Upper lobe of right lung (tissue), 1 donor: ENCODE measurements around the gene PLXND1. TPM values are rescaled to one million over a fixed set of nuclear protein-coding genes. Genes with fewer than 3 reads are reported as not detected.
A peak's percentile ranks its signal among the peaks of the same experiment; 100 is the strongest.

Source experiments
- ATAC-seq: fragments of 200-7000 bp; cut with Tn5 transposase; one replicate; pipeline ENCODE4 v1.9.1; 2020; ENCODE audit warnings: mild to moderate bottlenecking, moderate library complexity
- DNase-seq: peaks from one replicate; pipeline ENCODE4 v3.0.0-alpha.2; 2020
- H3K27ac ChIP-seq: fragments of 200-600 bp; one replicate; pipeline ENCODE4 v1.8.0; 2022
- H3K27me3 ChIP-seq: fragments of 200-600 bp; one replicate; pipeline ENCODE4 v1.8.0; 2022; ENCODE audit warnings: mild to moderate bottlenecking
- H3K36me3 ChIP-seq: fragments of 200-600 bp; one replicate; pipeline ENCODE4 v1.8.0; 2022
- H3K4me1 ChIP-seq: fragments of 200-600 bp; one replicate; pipeline ENCODE4 v1.8.0; 2022
- H3K4me3 ChIP-seq: fragments of 200-600 bp; one replicate; pipeline ENCODE4 v1.8.0; 2022; ENCODE audit warnings: mild to moderate bottlenecking
- H3K9me3 ChIP-seq: fragments of 200-600 bp; one replicate; pipeline ENCODE4 v1.8.0; 2022
- intact Hi-C: fragments of 100-400 bp; cut with DNase I; formaldehyde crosslinking; loops from one replicate; pipeline ENCODE4 v1.11.0; 2022
- total RNA-seq: library from RNA; stranded (reverse); fragmentation: NEBNext Ultra II Directional; extraction: Animal tissue kit (Norgen Biotek cat#: 25700); gene quantifications from one replicate; pipeline ENCODE4 v1.2.1, GENCODE V29; 2021
- TF ChIP-seq, protein P1 (sequence below): fragments of 200-600 bp; IDR thresholded peaks from one replicate; pipeline ENCODE4 v1.8.0; 2022; ENCODE audit warnings: antibody characterized with exemption
- donor health status: DM: no; HTN: yes; CAD: no; lungs with severe emphysema.

Gene PLXND1
- total RNA-seq, 1 donor from 2014 or later: 284 TPM

DNA sequence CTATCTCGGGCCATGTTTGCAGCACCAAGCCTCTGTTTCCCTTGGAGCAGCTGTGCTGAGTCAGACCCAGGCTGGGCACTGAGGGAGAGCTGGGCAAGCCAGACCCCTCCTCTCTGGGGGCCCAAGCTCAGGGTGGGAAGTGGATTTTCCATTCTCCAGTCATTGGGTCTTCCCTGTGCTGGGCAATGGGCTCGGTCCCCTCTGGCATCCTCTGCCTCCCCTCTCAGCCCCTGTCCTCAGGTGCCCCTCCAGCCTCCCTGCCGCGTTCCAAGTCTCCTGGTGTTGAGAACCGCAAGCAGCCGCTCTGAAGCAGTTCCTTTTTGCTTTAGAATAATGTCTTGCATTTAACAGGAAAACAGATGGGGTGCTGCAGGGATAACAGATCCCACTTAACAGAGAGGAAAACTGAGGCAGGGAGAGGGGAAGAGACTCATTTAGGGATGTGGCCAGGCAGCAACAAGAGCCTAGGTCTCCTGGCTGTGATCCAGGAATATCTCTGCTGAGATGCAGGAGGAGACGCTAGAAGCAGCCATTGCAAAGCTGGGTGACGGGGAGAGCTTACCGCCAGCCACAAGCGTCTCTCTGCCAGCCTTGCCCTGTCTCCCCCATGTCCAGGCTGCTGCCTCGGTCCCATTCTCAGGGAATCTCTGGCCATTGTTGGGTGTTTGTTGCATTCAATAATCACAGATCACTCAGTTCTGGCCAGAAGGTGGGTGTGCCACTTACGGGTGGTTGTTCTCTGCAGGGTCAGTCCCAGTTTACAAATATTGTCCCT lies 76.9 kb downstream of the PLXND1 start:
- ATAC-seq: no peak
- no peaks in the 10 kb centered on the region for H3K27me3 ChIP-seq
- H3K9me3 ChIP-seq: no peaks in the 10 kb centered on the region
- intact Hi-C loops: no loop called here
- no peak overlapping the region for H3K27ac ChIP-seq
- no peaks in the 10 kb centered on the region for H3K36me3 ChIP-seq
- H3K4me3 ChIP-seq: no peak overlapping the region
- no peak for DNase-seq
- TF ChIP-seq, protein P1, sequence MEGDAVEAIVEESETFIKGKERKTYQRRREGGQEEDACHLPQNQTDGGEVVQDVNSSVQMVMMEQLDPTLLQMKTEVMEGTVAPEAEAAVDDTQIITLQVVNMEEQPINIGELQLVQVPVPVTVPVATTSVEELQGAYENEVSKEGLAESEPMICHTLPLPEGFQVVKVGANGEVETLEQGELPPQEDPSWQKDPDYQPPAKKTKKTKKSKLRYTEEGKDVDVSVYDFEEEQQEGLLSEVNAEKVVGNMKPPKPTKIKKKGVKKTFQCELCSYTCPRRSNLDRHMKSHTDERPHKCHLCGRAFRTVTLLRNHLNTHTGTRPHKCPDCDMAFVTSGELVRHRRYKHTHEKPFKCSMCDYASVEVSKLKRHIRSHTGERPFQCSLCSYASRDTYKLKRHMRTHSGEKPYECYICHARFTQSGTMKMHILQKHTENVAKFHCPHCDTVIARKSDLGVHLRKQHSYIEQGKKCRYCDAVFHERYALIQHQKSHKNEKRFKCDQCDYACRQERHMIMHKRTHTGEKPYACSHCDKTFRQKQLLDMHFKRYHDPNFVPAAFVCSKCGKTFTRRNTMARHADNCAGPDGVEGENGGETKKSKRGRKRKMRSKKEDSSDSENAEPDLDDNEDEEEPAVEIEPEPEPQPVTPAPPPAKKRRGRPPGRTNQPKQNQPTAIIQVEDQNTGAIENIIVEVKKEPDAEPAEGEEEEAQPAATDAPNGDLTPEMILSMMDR: no peak
- no peaks in the 10 kb centered on the region for H3K4me1 ChIP-seq

DNA sequence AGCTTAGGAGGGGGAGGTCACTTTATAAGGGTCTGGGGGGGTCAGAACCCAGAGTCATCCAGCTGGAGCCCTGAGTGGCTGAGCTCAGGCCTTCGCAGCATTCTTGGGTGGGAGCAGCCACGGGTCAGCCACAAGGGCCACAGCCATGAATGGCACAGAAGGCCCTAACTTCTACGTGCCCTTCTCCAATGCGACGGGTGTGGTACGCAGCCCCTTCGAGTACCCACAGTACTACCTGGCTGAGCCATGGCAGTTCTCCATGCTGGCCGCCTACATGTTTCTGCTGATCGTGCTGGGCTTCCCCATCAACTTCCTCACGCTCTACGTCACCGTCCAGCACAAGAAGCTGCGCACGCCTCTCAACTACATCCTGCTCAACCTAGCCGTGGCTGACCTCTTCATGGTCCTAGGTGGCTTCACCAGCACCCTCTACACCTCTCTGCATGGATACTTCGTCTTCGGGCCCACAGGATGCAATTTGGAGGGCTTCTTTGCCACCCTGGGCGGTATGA lies 77.8 kb downstream of the PLXND1 start, which contains the start of gene RHO:
Gene RHO, plus strand, starts transcription at position 51 of the 512 bp plus-strand sequence. Its CDS starts 95 bp downstream, at position 146.
- no peak within 1 kb of the TSS for H3K27ac ChIP-seq
- no peak within 1 kb of the TSS for H3K4me3 ChIP-seq
- H3K9me3 ChIP-seq: no peaks in the 10 kb centered on the region
- DNase-seq: no peak
- H3K4me1 ChIP-seq: no peaks in the 10 kb centered on the region
- TF ChIP-seq, protein P1: no peak
- ATAC-seq: no peak
- intact Hi-C loops: no loop called here
- no peaks in the 10 kb centered on the region for H3K27me3 ChIP-seq
- no peaks in the 10 kb centered on the region for H3K36me3 ChIP-seq

DNA sequence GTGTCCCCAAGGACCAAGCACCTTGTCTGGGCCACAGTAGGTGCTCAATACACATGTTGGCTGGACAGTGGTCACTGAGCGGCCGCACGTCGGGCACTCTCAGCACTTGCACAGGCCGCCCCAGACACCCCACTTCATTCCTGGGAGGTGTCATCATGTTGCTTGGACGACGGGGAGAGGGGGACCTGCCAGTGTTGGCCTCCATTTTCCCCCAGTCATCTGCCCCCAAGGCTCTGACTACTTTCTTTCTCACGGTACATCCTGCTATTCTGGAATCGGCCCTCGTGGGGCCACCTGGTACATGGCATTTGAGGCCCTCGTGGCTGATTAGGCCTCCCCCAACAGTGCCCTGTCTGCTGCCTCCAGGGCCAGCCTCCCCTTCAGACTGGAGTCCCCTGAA lies 79.2 kb downstream of the PLXND1 start:
- no peaks in the 10 kb centered on the region for H3K27me3 ChIP-seq
- H3K4me1 ChIP-seq: no peaks in the 10 kb centered on the region
- H3K27ac ChIP-seq: no peak overlapping the region
- DNase-seq: no peak
- intact Hi-C loops: no loop called here
- H3K36me3 ChIP-seq: no peaks in the 10 kb centered on the region
- no peaks in the 10 kb centered on the region for H3K9me3 ChIP-seq
- TF ChIP-seq, protein P1: no peak
- no peak overlapping the region for H3K4me3 ChIP-seq
- ATAC-seq: no peak

DNA sequence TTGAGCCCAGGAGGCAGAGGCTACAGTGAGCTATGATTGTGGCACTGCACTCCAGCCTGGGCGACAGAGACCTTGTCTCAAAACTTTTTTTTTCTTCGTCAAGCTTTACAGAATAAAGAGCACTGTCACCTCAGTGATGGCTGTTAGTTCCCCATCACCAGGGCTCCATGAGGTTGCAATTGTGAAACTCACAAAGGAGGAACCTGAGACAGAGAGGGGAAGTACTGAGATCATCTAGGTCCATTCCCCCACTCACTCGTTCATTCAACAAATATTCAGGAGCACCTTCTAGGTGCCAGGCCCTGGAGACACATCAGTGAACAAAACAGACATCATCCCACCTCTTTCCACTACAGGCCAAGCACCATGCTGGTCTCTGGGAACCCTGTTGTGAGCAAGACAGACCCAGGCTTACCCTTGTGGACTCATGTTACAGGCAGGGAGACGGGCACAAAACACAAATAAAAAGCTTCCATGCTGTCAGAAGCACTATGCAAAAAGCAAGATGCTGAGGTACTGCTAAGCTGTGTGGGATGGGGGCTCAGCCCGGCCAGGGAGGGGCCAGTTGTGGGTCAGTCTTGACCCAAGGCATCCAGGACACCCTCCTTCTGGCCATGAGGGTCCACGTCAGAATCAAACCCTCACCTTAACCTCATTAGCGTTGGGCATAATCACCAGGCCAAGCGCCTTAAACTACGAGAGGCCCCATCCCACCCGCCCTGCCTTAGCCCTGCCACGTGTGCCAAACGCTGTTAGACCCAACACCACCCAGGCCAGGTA lies 80.2 kb downstream of the PLXND1 start:
- Histone ChIP-seq H3K4me1 (no peaks in the 10 kb centered on the region), H3K4me3 (no peak overlapping the region), H3K27ac (no peak overlapping the region), H3K36me3 (no peaks in the 10 kb centered on the region), H3K27me3 (no peaks in the 10 kb centered on the region), H3K9me3 (no peaks in the 10 kb centered on the region)
- intact Hi-C loops: no loop called here
- DNase-seq: no peak
- ATAC-seq: peak; percentile 84
- TF ChIP-seq, protein P1: no peak

DNA sequence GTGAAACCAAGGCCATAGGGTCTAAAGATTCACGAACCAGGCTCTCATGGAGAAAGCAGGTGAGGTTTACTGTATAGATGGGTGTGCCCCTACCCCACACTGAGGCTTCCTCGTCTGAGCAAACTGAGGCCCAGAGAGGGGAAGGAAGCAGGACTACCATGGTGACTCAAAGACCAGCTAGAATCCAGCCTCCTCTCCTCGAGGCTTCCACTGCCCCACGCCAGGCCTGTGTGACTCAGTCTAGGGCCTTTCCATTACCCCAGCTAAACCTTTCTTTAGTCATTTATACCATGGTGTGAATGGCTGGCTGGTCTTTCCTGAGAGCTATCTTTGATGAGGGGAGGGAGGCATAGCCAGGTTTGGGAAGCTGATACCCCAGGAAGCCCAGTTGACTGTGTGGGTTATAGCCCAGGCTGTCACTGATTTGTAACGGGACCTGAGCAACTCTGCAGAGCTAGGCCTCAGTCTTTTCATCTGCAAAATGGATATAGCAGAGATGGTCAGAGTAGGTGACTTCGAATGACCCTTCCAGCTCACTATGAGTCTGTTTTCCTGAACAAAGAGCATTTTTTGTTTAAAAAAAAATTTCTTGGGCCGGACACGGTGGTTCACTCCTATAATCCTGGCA lies 81.0 kb downstream of the PLXND1 start:
- Histone ChIP-seq H3K27ac (no peak overlapping the region), H3K36me3 (no peaks in the 10 kb centered on the region), H3K9me3 (no peaks in the 10 kb centered on the region), H3K27me3 (no peaks in the 10 kb centered on the region), H3K4me1 (no peaks in the 10 kb centered on the region), H3K4me3 (no peak overlapping the region)
- intact Hi-C loops: no loop called here
- ATAC-seq (no peak), DNase-seq (no peak)
- TF ChIP-seq, protein P1: no peak
